Psoas muscle (tissue), 8 donors: ENCODE measurements around the gene PRKN. TPM values are rescaled to one million over a fixed set of nuclear protein-coding genes. Genes with fewer than 3 reads are reported as not detected.

Experiments used
- ATAC-seq, 4 donors: fragments of 200-7000 bp; cut with Tn5 transposase; one replicate each; pipeline ENCODE4 v1.9.1; 2020; ENCODE audit warnings: moderate library complexity in 3 of 4, mild to moderate bottlenecking in 2 of 4
- DNase-seq, 2 donors: peaks; one replicate each; pipeline ENCODE4 v3.0.0-alpha.2; 2020
- H3K27ac ChIP-seq: fragments of 200-600 bp; one replicate; pipeline ENCODE4 v1.8.0; 2022
- H3K27me3 ChIP-seq, 3 donors: fragments of 200-600 bp in 1 of 3; one replicate each; pipeline versions ENCODE4 v1.6.1 to v1.8.0; 2013 to 2022; ENCODE audit warnings: low read length in 2 of 3, mild to moderate bottlenecking in 2 of 3, moderate library complexity in 1 of 3; ENCODE audit not compliant: insufficient read depth in 3 of 3
- H3K36me3 ChIP-seq, 2 donors: fragments of 200-600 bp in 1 of 2; one replicate each; pipeline versions ENCODE4 v1.6.1 to v1.8.0; 2013 to 2022; ENCODE audit warnings: low read depth in 1 of 2, mild to moderate bottlenecking in 1 of 2, moderate library complexity in 1 of 2; ENCODE audit not compliant: insufficient read depth in 1 of 2
- H3K4me1 ChIP-seq: fragments of 200-600 bp; one replicate; pipeline ENCODE4 v1.8.0; 2022
- H3K4me3 ChIP-seq: fragments of 200-600 bp; one replicate; pipeline ENCODE4 v1.8.0; 2022; ENCODE audit warnings: mild to moderate bottlenecking
- H3K9me3 ChIP-seq: fragments of 200-600 bp; one replicate; pipeline ENCODE4 v1.8.0; 2022
- CTCF ChIP-seq: fragments of 200-600 bp; IDR thresholded peaks from one replicate; pipeline ENCODE4 v1.8.0; 2022; ENCODE audit warnings: antibody characterized with exemption
- WGBS, 3 donors: extraction: QIAGEN DNeasy Blood & Tissue Kit; methylation state at CpG; one replicate each; pipeline versions ENCODE4 v1.1.6 to v1.1.7; 2013; 5-methylcytosine and 5-hydroxymethylcytosine counted together
- intact Hi-C, 2 donors: fragments of 100-400 bp; cut with DNase I; formaldehyde crosslinking; loops; one replicate each; pipeline versions ENCODE4 v1.11.0 to v1.14.2; 2022
- polyA plus RNA-seq, 3 donors: library from polyadenylated mRNA; stranded (reverse); fragments of 200-250 nt; gene quantifications; one replicate each; pipeline ENCODE4 v1.2.3, GENCODE V29; 2013
- total RNA-seq, 4 donors: library from RNA; stranded (reverse); fragmentation: NEBNext Ultra II Directional in 2 of 4; extraction: Animal tissue kit (Norgen Biotek cat#: 25700) in 2 of 4; gene quantifications; one replicate each; pipeline versions ENCODE4 v1.2.1 to v1.2.4, GENCODE V29; 2021 to 2023
- donor health status: healthy with polysubstance abuse.
- donor health status: DM: no; HTN: no; CAD: no; lungs with moderate emphysema.
- donor health status: Bipolar disorder and iron deficiency.
- donor health status: healthy.
- donor health status: DM: yes; HTN: yes; CAD: no.
- donor health status: DM: no; HTN: no; CAD: no.
- donor health status: DM: no; HTN: no; CAD: no.
- donor health status: DM: yes; HTN: yes; CAD: no.

The PRKN gene
- total and polyA plus RNA-seq, 7 donors, result 1.5 to 19.5 (median 11.7) TPM

DNA sequence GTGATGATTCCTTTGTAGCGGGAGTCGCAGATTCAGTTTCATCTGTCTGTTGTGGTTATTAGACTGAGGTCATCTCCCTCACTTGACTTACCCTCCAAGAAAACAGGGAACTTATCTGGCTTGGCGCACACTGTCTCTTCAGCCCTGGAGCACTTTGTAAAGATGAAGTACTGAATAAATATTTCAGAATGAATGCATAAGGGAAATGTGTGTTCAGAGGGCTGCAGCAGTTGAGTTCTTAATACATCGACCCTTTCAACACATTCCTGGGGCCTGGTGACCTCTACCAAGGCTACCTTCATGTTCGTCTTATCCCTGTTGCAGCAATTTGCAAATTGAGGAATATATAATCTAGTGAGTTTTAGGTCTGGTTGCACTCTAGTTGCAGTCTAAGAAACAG is 801.2 kb downstream of the PRKN start:
- intact Hi-C loops, result no loop called here

GRCh38 chr6:161924516-161925116 is 803.0 kb downstream of the PRKN start:
- no peaks in the 10 kb centered on the region for H3K9me3 ChIP-seq
- no peak for TF ChIP-seq CTCF

More for the DNA sequence above, 801.2 kb downstream of the PRKN start:
- no peak for DNase-seq
- H3K4me3 ChIP-seq, result no peak overlapping the region
- H3K27me3 ChIP-seq, result no peaks in the 10 kb centered on the region
- ATAC-seq, result no peak
- TF ChIP-seq CTCF, result no peak
- no peaks in the 10 kb centered on the region for H3K9me3 ChIP-seq
- H3K27ac ChIP-seq, result no peak overlapping the region
- H3K4me1 ChIP-seq, result peaks cover 6% of the 10 kb centered on the region
- no peaks in the 10 kb centered on the region for H3K36me3 ChIP-seq
- 93 to 97% (median 94%) methylated on average over 5 of the region's 5 CpGs for WGBS, 3 donors

GRCh38 chr6:161922631-161923119 is 804.9 kb downstream of the PRKN start:
- peak; percentile 44 for TF ChIP-seq CTCF
- Histone ChIP-seq H3K27ac (no peak overlapping the region), H3K27me3 (no peaks in the 10 kb centered on the region), H3K36me3 (no peaks in the 10 kb centered on the region), H3K4me3 (no peak overlapping the region), H3K9me3 (no peaks in the 10 kb centered on the region), H3K4me1 (peaks cover 6% of the 10 kb centered on the region)
- DNase-seq, result peak; percentile 33 to 62
- intact Hi-C loops, result no loop called here
- WGBS, 3 donors, result 0 to 16% (median 9%) methylated on average over 1 of the region's 1 CpG
- peak; percentile 78 to 97 (median 96) for ATAC-seq

More at GRCh38 chr6:161924516-161925116, 803.0 kb downstream of the PRKN start:
- Histone ChIP-seq H3K4me1 (peaks cover 6% of the 10 kb centered on the region), H3K4me3 (no peak overlapping the region), H3K27me3 (no peaks in the 10 kb centered on the region), H3K27ac (no peak overlapping the region), H3K36me3 (no peaks in the 10 kb centered on the region)
- no peak for DNase-seq
- WGBS, 3 donors, result 39 to 51% (median 40%) methylated on average over 5 of the region's 5 CpGs
- intact Hi-C loops, result no loop called here
- no peak for ATAC-seq

GRCh38 chr6:161921602-161922395 is 805.8 kb downstream of the PRKN start:
- Histone ChIP-seq H3K27ac (no peak overlapping the region), H3K9me3 (no peaks in the 10 kb centered on the region), H3K4me1 (peaks cover 6% of the 10 kb centered on the region), H3K4me3 (no peak overlapping the region), H3K36me3 (no peaks in the 10 kb centered on the region), H3K27me3 (no peaks in the 10 kb centered on the region)
- intact Hi-C loops, result no loop called here
- no peak for DNase-seq
- 59 to 60% (median 59%) methylated on average over 3 of the region's 3 CpGs for WGBS, 3 donors
- no peak for ATAC-seq
- no peak for TF ChIP-seq CTCF
